Mesenteric fat pad (tissue), 1 donor: ENCODE results near the gene SPATS1. TPM values are rescaled to one million over a fixed set of nuclear protein-coding genes. Genes with fewer than 3 reads are reported as not detected.

ENCODE experiments used
- DNase-seq: peaks from one replicate; pipeline ENCODE4 v3.0.0-alpha.2; 2020; ENCODE audit warnings: low spot score
- total RNA-seq: library from RNA; stranded (reverse); fragmentation: NEBNext Ultra II Directional; extraction: Animal tissue kit (Norgen Biotek cat#: 25700); gene quantifications from one replicate; pipeline ENCODE4 v1.2.1, GENCODE V29; 2021
- donor health status: DM: yes; HTN: yes; CAD: no.

The SPATS1 gene
- total RNA-seq, 1 donor from 2014 or later, result not detected

- DNase-seq, result no peak
Observed at GRCh38 chr6:44386364-44386928, 44.0 kb downstream of the SPATS1 start.

GRCh38 chr6:44386929-44387345 is 44.5 kb downstream of the SPATS1 start:
- DNase-seq, result no peak

GRCh38 chr6:44387346-44388134 is 45.1 kb downstream of the SPATS1 start, which contains the start of gene CDC5L:
CDC5L (plus strand) TSS chr6:44387706; CDS start chr6:44387824, 118 bp downstream.
- DNase-seq, result peak; percentile 96

GRCh38 chr6:44388135-44388487 is 45.7 kb downstream of the SPATS1 start:
- DNase-seq, result no peak

- DNase-seq, result no peak
Observed at GRCh38 chr6:44388887-44389286, 46.4 kb downstream of the SPATS1 start.

GRCh38 chr6:44390158-44390683 is 47.8 kb downstream of the SPATS1 start:
- no peak for DNase-seq

Other genes with a start within 250 kb of the SPATS1 start
- gene MRPL14, start 215.2 kb upstream of the SPATS1 start, total RNA-seq, result 36.7 TPM
- 24.3 TPM for gene TMEM63B, start 215.1 kb upstream of the SPATS1 start, total RNA-seq
- gene CAPN11, start 183.8 kb upstream of the SPATS1 start, total RNA-seq, result 2.4 TPM
- gene MYMX, start 125.7 kb upstream of the SPATS1 start, total RNA-seq, result 11.6 TPM
- 205 TPM for gene SLC29A1, start 119.1 kb upstream of the SPATS1 start, total RNA-seq
- gene HSP90AB1, start 95.5 kb upstream of the SPATS1 start, total RNA-seq, result 630 TPM
- gene SLC35B2, start 85.1 kb upstream of the SPATS1 start, total RNA-seq, result 27.4 TPM
- 6.6 TPM for gene NFKBIE, start 77.1 kb upstream of the SPATS1 start, total RNA-seq
- gene TMEM151B, start 72.2 kb upstream of the SPATS1 start, total RNA-seq, result not detected
- gene AARS2, start 29.3 kb upstream of the SPATS1 start, total RNA-seq, result 8.1 TPM
- gene CDC5L, start 45.1 kb downstream of the SPATS1 start, total RNA-seq, result 16.8 TPM